ENCODE results near the gene FN3KRP. TPM values are rescaled to one million over a fixed set of nuclear protein-coding genes. Genes with fewer than 3 reads are reported as not detected.

FN3KRP gene
- total and polyA plus RNA-seq, 10 of the 15 experiments (the other 5 are each of a cell fraction or from before 2014, with no cell fraction given): 1.8 to 50.5 (median 26.5) TPM

DNA sequence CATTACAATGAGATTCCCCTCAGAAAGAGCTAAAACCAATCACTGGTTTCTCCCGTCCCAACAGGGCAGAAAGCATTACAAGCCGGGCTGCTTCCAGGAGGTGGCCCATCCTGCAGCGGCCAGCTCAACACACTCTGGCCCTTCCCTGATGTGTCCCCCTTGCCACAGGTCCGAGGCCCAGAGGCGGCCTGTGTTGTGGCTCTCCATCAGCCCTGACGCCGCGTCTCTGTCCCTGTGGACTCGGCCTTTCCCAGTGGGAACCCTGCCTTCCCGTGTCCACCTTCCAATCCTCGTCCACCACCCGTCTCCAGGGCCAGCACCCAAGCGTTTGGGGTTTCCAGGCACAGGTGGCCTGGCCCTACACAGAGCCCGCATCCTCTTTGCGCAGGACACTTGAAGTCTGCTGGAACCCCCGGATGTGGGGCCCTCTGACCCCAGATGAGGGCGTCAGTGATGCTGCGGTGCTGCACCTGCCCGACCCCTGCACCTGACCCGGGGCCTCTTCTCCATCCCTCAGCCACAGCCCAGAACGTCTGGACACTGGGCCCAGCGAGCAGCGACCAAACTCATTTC, 39.1 kb upstream of the FN3KRP start (continued):
- no peak for TF ChIP-seq ZZZ3 (IDR thresholded peaks at IDR 0.05; ENCODE audit: control insufficient read depth, insufficient read length, low read depth)
- TF ChIP-seq, protein P1, sequence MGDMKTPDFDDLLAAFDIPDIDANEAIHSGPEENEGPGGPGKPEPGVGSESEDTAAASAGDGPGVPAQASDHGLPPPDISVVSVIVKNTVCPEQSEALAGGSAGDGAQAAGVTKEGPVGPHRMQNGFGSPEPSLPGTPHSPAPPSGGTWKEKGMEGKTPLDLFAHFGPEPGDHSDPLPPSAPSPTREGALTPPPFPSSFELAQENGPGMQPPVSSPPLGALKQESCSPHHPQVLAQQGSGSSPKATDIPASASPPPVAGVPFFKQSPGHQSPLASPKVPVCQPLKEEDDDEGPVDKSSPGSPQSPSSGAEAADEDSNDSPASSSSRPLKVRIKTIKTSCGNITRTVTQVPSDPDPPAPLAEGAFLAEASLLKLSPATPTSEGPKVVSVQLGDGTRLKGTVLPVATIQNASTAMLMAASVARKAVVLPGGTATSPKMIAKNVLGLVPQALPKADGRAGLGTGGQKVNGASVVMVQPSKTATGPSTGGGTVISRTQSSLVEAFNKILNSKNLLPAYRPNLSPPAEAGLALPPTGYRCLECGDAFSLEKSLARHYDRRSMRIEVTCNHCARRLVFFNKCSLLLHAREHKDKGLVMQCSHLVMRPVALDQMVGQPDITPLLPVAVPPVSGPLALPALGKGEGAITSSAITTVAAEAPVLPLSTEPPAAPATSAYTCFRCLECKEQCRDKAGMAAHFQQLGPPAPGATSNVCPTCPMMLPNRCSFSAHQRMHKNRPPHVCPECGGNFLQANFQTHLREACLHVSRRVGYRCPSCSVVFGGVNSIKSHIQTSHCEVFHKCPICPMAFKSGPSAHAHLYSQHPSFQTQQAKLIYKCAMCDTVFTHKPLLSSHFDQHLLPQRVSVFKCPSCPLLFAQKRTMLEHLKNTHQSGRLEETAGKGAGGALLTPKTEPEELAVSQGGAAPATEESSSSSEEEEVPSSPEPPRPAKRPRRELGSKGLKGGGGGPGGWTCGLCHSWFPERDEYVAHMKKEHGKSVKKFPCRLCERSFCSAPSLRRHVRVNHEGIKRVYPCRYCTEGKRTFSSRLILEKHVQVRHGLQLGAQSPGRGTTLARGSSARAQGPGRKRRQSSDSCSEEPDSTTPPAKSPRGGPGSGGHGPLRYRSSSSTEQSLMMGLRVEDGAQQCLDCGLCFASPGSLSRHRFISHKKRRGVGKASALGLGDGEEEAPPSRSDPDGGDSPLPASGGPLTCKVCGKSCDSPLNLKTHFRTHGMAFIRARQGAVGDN (IDR thresholded peaks at IDR 0.05): no peak
- TF ChIP-seq KLF5 (IDR thresholded peaks at IDR 0.05; ENCODE audit: partially characterized antibody): no peak
- TF ChIP-seq, protein P2, sequence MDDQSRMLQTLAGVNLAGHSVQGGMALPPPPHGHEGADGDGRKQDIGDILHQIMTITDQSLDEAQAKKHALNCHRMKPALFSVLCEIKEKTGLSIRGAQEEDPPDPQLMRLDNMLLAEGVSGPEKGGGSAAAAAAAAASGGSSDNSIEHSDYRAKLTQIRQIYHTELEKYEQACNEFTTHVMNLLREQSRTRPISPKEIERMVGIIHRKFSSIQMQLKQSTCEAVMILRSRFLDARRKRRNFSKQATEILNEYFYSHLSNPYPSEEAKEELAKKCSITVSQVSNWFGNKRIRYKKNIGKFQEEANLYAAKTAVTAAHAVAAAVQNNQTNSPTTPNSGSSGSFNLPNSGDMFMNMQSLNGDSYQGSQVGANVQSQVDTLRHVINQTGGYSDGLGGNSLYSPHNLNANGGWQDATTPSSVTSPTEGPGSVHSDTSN (IDR thresholded peaks at IDR 0.05; ENCODE audit: insufficient replicate concordance, low read depth, low read length): no peak
- TF ChIP-seq RAD21 (IDR thresholded peaks at IDR 0.05; ENCODE audit: insufficient read depth, low read depth, low read length): no peak
- TF ChIP-seq, protein P3, sequence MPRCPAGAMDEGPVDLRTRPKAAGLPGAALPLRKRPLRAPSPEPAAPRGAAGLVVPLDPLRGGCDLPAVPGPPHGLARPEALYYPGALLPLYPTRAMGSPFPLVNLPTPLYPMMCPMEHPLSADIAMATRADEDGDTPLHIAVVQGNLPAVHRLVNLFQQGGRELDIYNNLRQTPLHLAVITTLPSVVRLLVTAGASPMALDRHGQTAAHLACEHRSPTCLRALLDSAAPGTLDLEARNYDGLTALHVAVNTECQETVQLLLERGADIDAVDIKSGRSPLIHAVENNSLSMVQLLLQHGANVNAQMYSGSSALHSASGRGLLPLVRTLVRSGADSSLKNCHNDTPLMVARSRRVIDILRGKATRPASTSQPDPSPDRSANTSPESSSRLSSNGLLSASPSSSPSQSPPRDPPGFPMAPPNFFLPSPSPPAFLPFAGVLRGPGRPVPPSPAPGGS (IDR thresholded peaks at IDR 0.05; ENCODE audit: borderline replicate concordance, insufficient read depth, low read depth, low read length, poor library complexity, severe bottlenecking): no peak
- no peak for TF ChIP-seq SMARCA5 (IDR thresholded peaks at IDR 0.05)
- no peak for TF ChIP-seq SIN3A (IDR thresholded peaks at IDR 0.05; ENCODE audit: low read depth, low read length)
- TF ChIP-seq SREBF2 (IDR thresholded peaks at IDR 0.05; ENCODE audit: low read length): no peak
- TF ChIP-seq HDGF (IDR thresholded peaks at IDR 0.05): no peak
- no peak for TF ChIP-seq MYC (IDR thresholded peaks at IDR 0.05; ENCODE audit: insufficient read depth, insufficient read length, insufficient replicate concordance, low read length, severe bottlenecking)
- no peak for TF ChIP-seq ASH2L (IDR thresholded peaks at IDR 0.05; ENCODE audit: borderline replicate concordance, low read depth)
- TF ChIP-seq EGR1 (IDR thresholded peaks at IDR 0.05; ENCODE audit: borderline replicate concordance in 1 of 2, low read depth in 2 of 2, low read length in 2 of 2): no peak
- TF ChIP-seq NRF1 (conservative IDR thresholded peaks at IDR 0.05; ENCODE audit: low read depth, low read length): no peak

All from GM12878 (cell line).